ENCODE measurements around the gene SIGLEC1. TPM values are rescaled to one million over a fixed set of nuclear protein-coding genes. Genes with fewer than 3 reads are reported as not detected.

Gene SIGLEC1
- total and polyA plus RNA-seq, 2 donors (not counting 3 experiments of a cell fraction or from before 2014, with no cell fraction given) = not detected

- no peak for FAIRE-seq
- dilution Hi-C loops (cut with MboI; ENCODE audit: extremely low pct_ligation_motif_present, low sequenced_read_pairs) (no loop called here), intact Hi-C loops (cut with micrococcal nuclease) (no loop called here)
- TF ChIP-seq POLR2AphosphoS5 (IDR thresholded peaks at IDR 0.05; ENCODE audit: insufficient read depth, low read depth, low read length) (no peak), MAX (IDR thresholded peaks at IDR 0.05; ENCODE audit: insufficient read depth, insufficient read length) (no peak), MYC (IDR thresholded peaks at IDR 0.05; ENCODE audit: low read depth, low read length) (no peak), EZH2 (IDR thresholded peaks at IDR 0.05; ENCODE audit: borderline replicate concordance, low read depth, low read length, severe bottlenecking) (no peak), GATA2 (IDR thresholded peaks at IDR 0.05; ENCODE audit: insufficient read depth, insufficient read length, low read depth, low read length) (no peak), JUN (IDR thresholded peaks at IDR 0.05; ENCODE audit: borderline replicate concordance, insufficient read depth, insufficient read length, low read depth) (no peak), CTCF (IDR thresholded peaks at IDR 0.05; ENCODE audit: extremely low read depth in 1 of 2, insufficient read depth in 1 of 2, low read depth in 1 of 2, low read length in 2 of 2) (no peak), POLR2A (IDR thresholded peaks at IDR 0.05; ENCODE audit: low read depth, low read length) (no peak), FOS (IDR thresholded peaks at IDR 0.05; ENCODE audit: borderline replicate concordance, insufficient read depth, low read length) (no peak)
- Histone ChIP-seq H3K4me3 (replicated peaks in 1 of 3; ENCODE audit: insufficient read depth in 1 of 3, low read depth in 1 of 3, low read length in 3 of 3) (no peak overlapping the region), H3K9me3 (replicated peaks; ENCODE audit: control insufficient read depth, insufficient read depth, low read length) (no peaks in the 10 kb centered on the region), H4K20me1 (replicated peaks; ENCODE audit: control insufficient read depth, extremely low read depth, insufficient read depth, low read length) (no peaks in the 10 kb centered on the region), H3K27me3 (ENCODE audit: control insufficient read depth in 2 of 2, insufficient read depth in 2 of 2, low read length in 2 of 2) (no peaks in the 10 kb centered on the region), H3K36me3 (ENCODE audit: control insufficient read depth in 2 of 2, extremely low read depth in 1 of 2, insufficient read depth in 2 of 2, low read length in 2 of 2) (peaks cover 0 to 9% of the 10 kb centered on the region in 2 experiments), H3K9ac (replicated peaks; ENCODE audit: extremely low read depth, insufficient read depth, low read length) (no peak overlapping the region), H3K4me2 (ENCODE audit: insufficient read depth, low read length) (no peak overlapping the region), H2AFZ (ENCODE audit: low read depth, low read length) (no peak overlapping the region), H3K79me2 (ENCODE audit: control insufficient read depth, insufficient read depth, low read length) (no peaks in the 10 kb centered on the region), H3K4me1 (ENCODE audit: control insufficient read depth, extremely low read depth, insufficient read depth, low read length) (no peaks in the 10 kb centered on the region), H3K27ac (ENCODE audit: insufficient read depth, low read depth, low read length) (no peak overlapping the region), H3K9me1 (replicated peaks; ENCODE audit: control insufficient read depth, extremely low read depth, insufficient read depth, low read length) (no peaks in the 10 kb centered on the region)
- no TSS peak for BruUV-seq (replicated peaks)
- DNase-seq (ENCODE audit: low read depth, low spot score) = no peak
- ChIA-PET CTCF (interaction anchor here (1.2 to 2.7 kb wide), 5 partner anchors 9 to 196 kb away, joined by 3 to 7 read pairs (median 4); partner anchors contain the start of gene ADISSP), POLR2A (no interaction called here)
These were observed 47.0 kb upstream of the SIGLEC1 start for GRCh38 chr20:3759316-3759823.
